ENCODE measurements around the gene ALK. TPM values are rescaled to one million over a fixed set of nuclear protein-coding genes. Genes with fewer than 3 reads are reported as not detected.

Gene ALK
- polyA plus RNA-seq, 2 of the 4 experiments (the other 2 are of a cell fraction): not detected

GRCh38 chr2:29242621-29243375 is 678.6 kb downstream of the ALK start (continued):
- TF ChIP-seq HMGXB4 (CRISPR knock-in tag; IDR thresholded peaks at IDR 0.05; ENCODE audit: borderline replicate concordance): no peak
- no peak for TF ChIP-seq REST (IDR thresholded peaks at IDR 0.05)
- no peak for TF ChIP-seq TP53 (CRISPR knock-in tag; IDR thresholded peaks at IDR 0.05)

GRCh38 chr2:29241955-29242565 is 679.3 kb downstream of the ALK start:
- H3K4me2 ChIP-seq: no peak overlapping the region
- DNase-seq (ENCODE audit: low read depth in 1 of 2, low spot score in 1 of 2) (no peak), FAIRE-seq (no peak), ATAC-seq (no peak)
- no peak overlapping the region for H3K27ac ChIP-seq
- H3K4me3 ChIP-seq: no peak overlapping the region
- no peaks in the 10 kb centered on the region for H3K4me1 ChIP-seq
- no peaks in the 10 kb centered on the region for H3K9me3 ChIP-seq
- TF ChIP-seq RAD21 (conservative IDR thresholded peaks at IDR 0.05 in 1 of 2, IDR thresholded peaks at IDR 0.05 in 1 of 2): no peak
- no peak for TF ChIP-seq TP53 (CRISPR knock-in tag; IDR thresholded peaks at IDR 0.05)
- no peak for TF ChIP-seq ESRRA (IDR thresholded peaks at IDR 0.05; ENCODE audit: borderline replicate concordance, low read length)
- no peak for TF ChIP-seq ZNF302 (CRISPR knock-in tag; IDR thresholded peaks at IDR 0.05)
- TF ChIP-seq SREBF2 (IDR thresholded peaks at IDR 0.05): no peak
- POLR2A ChIA-PET: no interaction called here
- WGBS (ENCODE audit: missing lambda C conversion rate): 60% methylated on average over 6 of the region's 6 CpGs
- CTCF ChIA-PET: no interaction called here

GRCh38 chr2:29241341-29241740 is 680.0 kb downstream of the ALK start:
- H3K9me3 ChIP-seq: no peaks in the 10 kb centered on the region
- H3K27ac ChIP-seq: no peak overlapping the region
- no peak for ATAC-seq
- H3K4me3 ChIP-seq: no peak overlapping the region
- no peak for DNase-seq (ENCODE audit: low read depth in 1 of 2, low spot score in 1 of 2)
- POLR2A ChIA-PET: no interaction called here
- WGBS (ENCODE audit: missing lambda C conversion rate): 27% methylated on average over 4 of the region's 4 CpGs
- H3K4me2 ChIP-seq: no peak overlapping the region
- no peak for FAIRE-seq
- no peaks in the 10 kb centered on the region for H3K4me1 ChIP-seq
- TF ChIP-seq ZC3H11A (IDR thresholded peaks at IDR 0.05): no peak
- no peak for TF ChIP-seq BCL3 (IDR thresholded peaks at IDR 0.05)
- no peak for TF ChIP-seq NR3C1 (IDR thresholded peaks at IDR 0.05)
- no peak for TF ChIP-seq CEBPB (IDR thresholded peaks at IDR 0.05)
- TF ChIP-seq EHF (CRISPR knock-in tag; IDR thresholded peaks at IDR 0.05): no peak
- no peak for TF ChIP-seq MYC (IDR thresholded peaks at IDR 0.05; ENCODE audit: borderline replicate concordance, low read length)
- no peak for TF ChIP-seq CHD4 (IDR thresholded peaks at IDR 0.05; ENCODE audit: borderline replicate concordance)
- CTCF ChIA-PET: interaction anchor here (1.3 kb wide), 1 partner anchor 11 kb away, joined by 3 read pairs; no protein-coding TSS in a partner anchor

Data from A549 (cell line).